HuH-7 (cell line): ENCODE results near the gene TRIP10.
"Not testable (repeated sequence)": the region's sequence is repeated elsewhere in the genome, so short reads cannot be mapped to it uniquely, and the experiment has no call there.

Experiments used
- DNase-seq: peaks from one replicate; pipeline ENCODE4 v3.0.0; 2011; ENCODE audit warnings: low spot score

TRIP10 gene

GRCh38 chr19:6743066-6743465 is 3.6 kb downstream of the TRIP10 start:
- no peak for DNase-seq

- DNase-seq = no peak
Measured at GRCh38 chr19:6743714-6744380, 4.4 kb downstream of the TRIP10 start.

GRCh38 chr19:6744381-6745301 is 5.2 kb downstream of the TRIP10 start:
- no peak for DNase-seq

GRCh38 chr19:6745965-6746364 is 6.5 kb downstream of the TRIP10 start:
- no peak for DNase-seq

- not testable (repeated sequence) for DNase-seq
Measured at GRCh38 chr19:6748543-6748942, 9.1 kb downstream of the TRIP10 start.

- DNase-seq = no peak
Measured at GRCh38 chr19:6750062-6750461, 10.6 kb downstream of the TRIP10 start.

GRCh38 chr19:6751189-6751588 is 11.7 kb downstream of the TRIP10 start:
- no peak for DNase-seq

- peak; percentile 87 for DNase-seq
Measured at GRCh38 chr19:6752256-6753177, 13.0 kb downstream of the TRIP10 start.

- peak; percentile 94 for DNase-seq
Measured at GRCh38 chr19:6753178-6754031, 13.9 kb downstream of the TRIP10 start.

GRCh38 chr19:6754136-6754535 is 14.7 kb downstream of the TRIP10 start:
- no peak for DNase-seq

GRCh38 chr19:6754653-6755463 is 15.4 kb downstream of the TRIP10 start:
- DNase-seq = no peak

GRCh38 chr19:6760606-6761005 is 21.1 kb downstream of the TRIP10 start:
- no peak for DNase-seq

- DNase-seq = no peak
Measured at GRCh38 chr19:6761053-6761676, 21.7 kb downstream of the TRIP10 start.

GRCh38 chr19:6762253-6762797 is 22.8 kb downstream of the TRIP10 start:
- DNase-seq = not testable (repeated sequence)

GRCh38 chr19:6765738-6766356 is 26.4 kb downstream of the TRIP10 start:
- no peak for DNase-seq

- DNase-seq = no peak
Measured at GRCh38 chr19:6766357-6767080, 27.0 kb downstream of the TRIP10 start.

- no peak for DNase-seq
Measured at GRCh38 chr19:6767081-6767356, 27.5 kb downstream of the TRIP10 start.

- DNase-seq = peak; percentile 67
Measured at GRCh38 chr19:6767357-6768235, 28.1 kb downstream of the TRIP10 start, which contains the start of gene SH2D3A. SH2D3A (minus strand) TSS chr19:6767435; CDS start chr19:6763748, 3,687 bp downstream.
